Nephron (organoid): ENCODE measurements around the gene RBSN.

Experiments used
- H3K27ac Mint-ChIP-seq, 3 experiments: 2 replicates each; pipeline ENCODE4 v1.8.0; 2020; ENCODE audit warnings: mixed read lengths in 3 of 3, mild to moderate bottlenecking in 2 of 3, moderate library complexity in 1 of 3
- H3K27me3 Mint-ChIP-seq: 2 replicates; pipeline ENCODE4 v1.8.0; 2021; ENCODE audit warnings: low read depth, mild to moderate bottlenecking, moderate library complexity, mixed read lengths
- H3K36me3 Mint-ChIP-seq: 2 replicates; pipeline ENCODE4 v1.8.0; 2020; ENCODE audit warnings: low read depth, mixed read lengths
- H3K4me1 Mint-ChIP-seq: 2 replicates; pipeline ENCODE4 v1.8.0; 2020; ENCODE audit warnings: mixed read lengths
- H3K4me3 Mint-ChIP-seq, 3 experiments: 2 replicates each; pipeline ENCODE4 v1.8.0; 2020; ENCODE audit warnings: mild to moderate bottlenecking in 3 of 3, mixed read lengths in 3 of 3, moderate library complexity in 2 of 3
- H3K9me3 Mint-ChIP-seq: 2 replicates; pipeline ENCODE4 v1.8.0; 2020; ENCODE audit warnings: mixed read lengths
- CTCF ChIP-seq, 3 experiments: fragments of 200-600 bp; sonication (generic); IDR thresholded peaks; one replicate each; pipeline ENCODE4 v1.5.0; 2021; ENCODE audit warnings: antibody characterized with exemption in 3 of 3; ENCODE audit not compliant: unreplicated experiment in 3 of 3

Gene RBSN

DNA sequence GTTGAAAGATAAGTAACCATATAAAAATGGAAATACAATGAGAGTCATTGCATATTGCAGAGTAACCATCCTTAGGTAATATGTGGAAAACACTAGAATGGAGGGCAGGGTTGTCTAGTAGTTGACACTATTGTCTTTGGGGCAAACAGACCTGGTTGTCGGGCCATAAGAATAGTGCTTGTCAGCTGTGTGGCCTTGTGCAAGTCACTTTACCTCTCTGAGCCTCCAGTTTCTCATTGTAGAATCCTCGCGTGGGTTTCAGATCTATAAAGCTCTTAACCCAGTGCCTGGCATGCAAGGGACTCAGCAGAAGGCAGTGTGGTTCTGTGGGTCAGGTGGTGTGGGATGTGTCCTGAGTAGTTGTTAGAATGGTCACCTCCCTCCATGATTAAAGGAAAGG, 65.8 kb downstream of the RBSN start:
- H3K4me1 Mint-ChIP-seq: no peaks in the 10 kb centered on the region
- H3K4me3 Mint-ChIP-seq: no peak overlapping the region
- no peak for TF ChIP-seq CTCF (IDR thresholded peaks at IDR 0.05; ENCODE audit: unreplicated experiment in 3 of 3)
- H3K27me3 Mint-ChIP-seq: no peaks in the 10 kb centered on the region
- H3K27ac Mint-ChIP-seq: no peak overlapping the region
- H3K36me3 Mint-ChIP-seq: peaks cover 62% of the 10 kb centered on the region
- no peaks in the 10 kb centered on the region for H3K9me3 Mint-ChIP-seq

DNA sequence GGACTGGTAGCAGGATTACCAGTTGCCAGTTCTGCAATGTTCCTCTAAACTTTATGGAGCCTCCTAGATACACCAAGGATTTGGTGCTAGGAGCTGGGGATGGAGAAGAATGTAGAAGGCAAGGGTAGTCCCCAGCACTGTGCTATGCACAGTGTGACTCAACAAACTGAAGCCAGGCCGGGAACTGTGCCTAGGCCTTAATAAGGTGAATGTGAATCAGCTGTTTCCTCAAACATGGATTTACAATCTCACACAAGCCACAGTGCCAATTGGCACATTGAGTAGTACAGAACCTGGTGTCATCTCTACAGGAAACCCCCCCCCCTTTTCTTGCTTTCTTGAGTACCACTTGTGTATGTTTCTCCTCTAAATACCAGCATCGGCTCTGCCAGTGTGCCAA, 66.3 kb downstream of the RBSN start:
- Mint-ChIP-seq H3K4me1 (no peaks in the 10 kb centered on the region), H3K27ac (no peak overlapping the region), H3K36me3 (peaks cover 62% of the 10 kb centered on the region), H3K27me3 (no peaks in the 10 kb centered on the region), H3K9me3 (no peaks in the 10 kb centered on the region), H3K4me3 (no peak overlapping the region)
- TF ChIP-seq CTCF (IDR thresholded peaks at IDR 0.05; ENCODE audit: unreplicated experiment in 3 of 3): no peak

- no peaks in the 10 kb centered on the region for H3K4me1 Mint-ChIP-seq
- TF ChIP-seq CTCF (IDR thresholded peaks at IDR 0.05; ENCODE audit: unreplicated experiment in 3 of 3): no peak
- no peak overlapping the region for H3K4me3 Mint-ChIP-seq
- no peaks in the 10 kb centered on the region for H3K27me3 Mint-ChIP-seq
- peaks cover 80% of the 10 kb centered on the region for H3K36me3 Mint-ChIP-seq
- H3K27ac Mint-ChIP-seq: no peak overlapping the region
- no peaks in the 10 kb centered on the region for H3K9me3 Mint-ChIP-seq
Observed at GRCh38 chr3:15029625-15030024, 69.3 kb downstream of the RBSN start.

DNA sequence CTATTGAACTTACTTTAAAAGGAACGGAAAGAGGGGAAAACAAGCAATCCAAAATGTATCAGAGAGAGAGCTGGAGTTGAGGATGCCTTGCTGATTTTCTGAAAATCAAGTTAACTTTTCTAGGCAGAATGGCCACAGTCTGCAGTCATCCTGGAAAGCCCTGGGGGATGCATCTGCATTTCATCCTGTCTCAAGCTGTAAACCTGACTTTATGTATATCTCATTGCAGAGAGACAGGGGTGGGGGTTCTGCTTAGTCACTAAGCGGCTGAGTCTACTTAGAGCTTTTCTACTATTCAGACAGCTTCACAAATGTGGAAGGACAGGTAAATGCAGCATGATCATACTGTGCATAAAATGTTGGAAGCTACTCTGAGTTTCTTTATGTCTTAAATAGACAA, 75.2 kb downstream of the RBSN start:
- Mint-ChIP-seq H3K4me1 (no peaks in the 10 kb centered on the region), H3K9me3 (no peaks in the 10 kb centered on the region), H3K27ac (no peak overlapping the region), H3K27me3 (peaks cover 4% of the 10 kb centered on the region), H3K36me3 (peaks cover 77% of the 10 kb centered on the region), H3K4me3 (no peak overlapping the region)
- TF ChIP-seq CTCF (IDR thresholded peaks at IDR 0.05; ENCODE audit: unreplicated experiment in 3 of 3): no peak

GRCh38 chr3:15023249-15023648, 75.7 kb downstream of the RBSN start:
- Mint-ChIP-seq H3K36me3 (peaks cover 75% of the 10 kb centered on the region), H3K27me3 (peaks cover 4% of the 10 kb centered on the region), H3K4me1 (no peaks in the 10 kb centered on the region), H3K9me3 (no peaks in the 10 kb centered on the region), H3K27ac (no peak overlapping the region), H3K4me3 (no peak overlapping the region)
- TF ChIP-seq CTCF (IDR thresholded peaks at IDR 0.05; ENCODE audit: unreplicated experiment in 3 of 3): no peak
